ENCODE results near the gene ASPSCR1. TPM values are rescaled to one million over a fixed set of nuclear protein-coding genes. Genes with fewer than 3 reads are reported as not detected.
A peak's percentile ranks its signal among the peaks of the same experiment; 100 is the strongest.

Gene ASPSCR1
- total and polyA plus RNA-seq, 2 of the 13 experiments (the other 11 are each of a cell fraction or from before 2014, with no cell fraction given): 274 to 314 TPM

GRCh38 chr17:82060001-82060380 is 82.6 kb downstream of the ASPSCR1 start:
- CTCF ChIA-PET (ENCODE audit: low intra/inter-chr PET ratio, low total read pairs): no interaction called here
- BruUV-seq (replicated peaks): no TSS peak
- POLR2A ChIA-PET: interaction anchor here (1.6 kb wide), 1 partner anchor 22 kb away, joined by 7 read pairs; the partner anchor contains the start of gene DCXR

More at GRCh38 chr17:82060001-82060380, 82.6 kb downstream of the ASPSCR1 start:
- TF ChIP-seq AGO2 (optimal IDR thresholded peaks at IDR 0.05; ENCODE audit: low read depth, low read length) (peak; percentile 16), AGO1 (IDR thresholded peaks at IDR 0.05; ENCODE audit: low read depth, low read length, poor library complexity, severe bottlenecking) (peak; percentile 74), PBX3 (CRISPR knock-in tag; IDR thresholded peaks at IDR 0.05; ENCODE audit: borderline replicate concordance) (no peak), RBFOX2 (IDR thresholded peaks at IDR 0.05; ENCODE audit: low read depth, low read length) (peak; percentile 47; the same call in 1 of the 2 replicates), ZSCAN20 (CRISPR knock-in tag; IDR thresholded peaks at IDR 0.05; ENCODE audit: borderline replicate concordance) (no peak), PAF1 (CRISPR knock-in tag; IDR thresholded peaks at IDR 0.05) (0 out of 2 replicates have a peak, but pooled peaks have one; percentile 41), ZHX1 (CRISPR knock-in tag; IDR thresholded peaks at IDR 0.05; ENCODE audit: low read depth) (0 out of 2 replicates have a peak, but pooled peaks have one; percentile 3), POLR2G (IDR thresholded peaks at IDR 0.05; ENCODE audit: low read depth, low read length) (peak; percentile 33; the same call in 1 of the 2 replicates), TSC22D2 (CRISPR knock-in tag; IDR thresholded peaks at IDR 0.05; ENCODE audit: borderline replicate concordance) (no peak), RBM39 (IDR thresholded peaks at IDR 0.05; ENCODE audit: low read depth, low read length, poor library complexity, severe bottlenecking) (peak; percentile 4)
- H3K4me3 ChIP-seq (replicated peaks in 1 of 3; ENCODE audit: insufficient read depth in 1 of 3, low read depth in 2 of 3, low read length in 3 of 3): no peak overlapping the region
- H4K20me1 ChIP-seq (ENCODE audit: insufficient read depth, low read length): no peaks in the 10 kb centered on the region
- WGBS (ENCODE audit: low lambda C conversion rate): 96% methylated on average over 15 of the region's 16 CpGs
- ATAC-seq (no peak), DNase-seq (ENCODE audit: low spot score) (no peak), FAIRE-seq (no peak)
- H3K4me2 ChIP-seq (ENCODE audit: low read depth, low read length): no peak overlapping the region
- peaks cover 47 to 69% of the 10 kb centered on the region in 2 experiments for H3K36me3 ChIP-seq (replicated peaks in 1 of 2; ENCODE audit: control insufficient read depth in 1 of 2, insufficient read depth in 2 of 2, low read length in 2 of 2)
- H2AFZ ChIP-seq (ENCODE audit: low read length): no peak overlapping the region
- intact Hi-C loops (cut with micrococcal nuclease; ENCODE audit: unreplicated experiment): no loop called here
- in situ Hi-C loops (cut with HindIII; ENCODE audit: extremely low pct_ligation_motif_present, low pct_unique_long_range_greater_than_20kb): no loop called here
- H3K27me3 ChIP-seq (ENCODE audit: control insufficient read depth in 1 of 2, insufficient read depth in 2 of 2, low read length in 2 of 2): no peaks in the 10 kb centered on the region
- no peak overlapping the region for H3K27ac ChIP-seq (ENCODE audit: extremely low read length, insufficient read depth, low read length)
- H3K79me2 ChIP-seq (ENCODE audit: insufficient read depth, low read length): peaks cover 15% of the 10 kb centered on the region
- H3K4me1 ChIP-seq (ENCODE audit: insufficient read depth, low read length): peaks cover 51% of the 10 kb centered on the region
- no peak overlapping the region for H3K9ac ChIP-seq (ENCODE audit: insufficient read depth, low read depth, low read length)
- no peaks in the 10 kb centered on the region for H3K9me3 ChIP-seq (ENCODE audit: low read length)
